SK-N-SH treated with all-trans-retinoic acid at 6 μM for 48 hours (cell line): ENCODE measurements around the gene HIP1.
"Not testable (repeated sequence)": the region's sequence is repeated elsewhere in the genome, so short reads cannot be mapped to it uniquely, and the experiment has no call there.

Source experiments
- ATAC-seq: fragments of 200-7000 bp; cut with Tn5 transposase; 3 replicates; pipeline ENCODE4 v1.9.1; 2020; ENCODE audit warnings: mild to moderate bottlenecking, moderate library complexity
- ARNTL ChIP-seq: fragments of 450-650 bp; formaldehyde crosslinking; IDR thresholded peaks from 2 replicates; pipeline ENCODE4 v1.5.0; 2020; ENCODE audit warnings: low read depth, mild to moderate bottlenecking, moderate library complexity, borderline replicate concordance
- BACH2 ChIP-seq: fragments of 250-450 bp; sonication (Bioruptor Pico); IDR thresholded peaks from 2 replicates; pipeline ENCODE4 v1.9.0; 2021; ENCODE audit warnings: mild to moderate bottlenecking, borderline replicate concordance
- CSDC2 ChIP-seq: fragments of 250-450 bp; sonication (Bioruptor Pico); IDR thresholded peaks from 2 replicates; pipeline ENCODE4 v1.5.0; 2020; ENCODE audit warnings: mild to moderate bottlenecking, moderate library complexity
- GLIS3 ChIP-seq: fragments of 250-450 bp; sonication (Bioruptor Pico); IDR thresholded peaks from 2 replicates; pipeline ENCODE4 v1.5.0; 2020; ENCODE audit warnings: mild to moderate bottlenecking, moderate library complexity
- ISL1 ChIP-seq: fragments of 250-450 bp; sonication (Bioruptor Pico); IDR thresholded peaks from 2 replicates; pipeline ENCODE4 v2.1.2; 2022; ENCODE audit warnings: mild to moderate bottlenecking, moderate library complexity
- OSR1 ChIP-seq: fragments of 250-450 bp; sonication (Bioruptor Pico); IDR thresholded peaks from 2 replicates; pipeline ENCODE4 v1.8.0; 2022; ENCODE audit warnings: moderate library complexity, mild to moderate bottlenecking, inconsistent platforms
- PPARA ChIP-seq: fragments of 250-450 bp; sonication (Bioruptor Pico); IDR thresholded peaks from 2 replicates; pipeline ENCODE4 v1.5.0; 2020; ENCODE audit warnings: mild to moderate bottlenecking, borderline replicate concordance
- TCF4 ChIP-seq: fragments of 250-450 bp; sonication (Bioruptor Pico); IDR thresholded peaks from 2 replicates; pipeline ENCODE4 v1.8.0; 2021; ENCODE audit warnings: mild to moderate bottlenecking, moderate library complexity, borderline replicate concordance
- TOX ChIP-seq: fragments of 250-450 bp; sonication (Bioruptor Pico); IDR thresholded peaks from 2 replicates; pipeline ENCODE4 v1.8.0; 2021; ENCODE audit warnings: mild to moderate bottlenecking, moderate library complexity, borderline replicate concordance
- ZC3H10 ChIP-seq: fragments of 250-450 bp; sonication (Bioruptor Pico); IDR thresholded peaks from 2 replicates; pipeline ENCODE4 v1.5.1; 2021; ENCODE audit warnings: mild to moderate bottlenecking, moderate library complexity
- ZFP3 ChIP-seq: fragments of 250-450 bp; sonication (Bioruptor Pico); IDR thresholded peaks from 2 replicates; pipeline ENCODE4 v1.5.0; 2020; ENCODE audit warnings: mild to moderate bottlenecking, moderate library complexity
- ZFP30 ChIP-seq: fragments of 450-650 bp; formaldehyde crosslinking; IDR thresholded peaks from 2 replicates; pipeline ENCODE4 v1.5.0; 2022; ENCODE audit warnings: mild to moderate bottlenecking, moderate library complexity
- ZNF565 ChIP-seq: fragments of 450-650 bp; formaldehyde crosslinking; conservative IDR thresholded peaks from 2 replicates; pipeline ENCODE4 v1.5.0; 2020; ENCODE audit warnings: low read depth, mild to moderate bottlenecking, moderate library complexity
- ZNF70 ChIP-seq: fragments of 450-650 bp; formaldehyde crosslinking; IDR thresholded peaks from 2 replicates; pipeline ENCODE4 v1.5.0; 2020; ENCODE audit warnings: mild to moderate bottlenecking, moderate library complexity
- ZNF8 ChIP-seq: fragments of 450-650 bp; formaldehyde crosslinking; IDR thresholded peaks from 2 replicates; pipeline ENCODE4 v1.5.0; 2020; ENCODE audit warnings: mild to moderate bottlenecking, moderate library complexity
- TF ChIP-seq, protein P1 (sequence below): fragments of 250-450 bp; sonication (Bioruptor Pico); IDR thresholded peaks from 2 replicates; pipeline ENCODE4 v1.5.1; 2021; ENCODE audit warnings: mild to moderate bottlenecking, moderate library complexity
- TF ChIP-seq, protein P2 (sequence below): fragments of 250-450 bp; sonication (Bioruptor Pico); IDR thresholded peaks from 2 replicates; pipeline ENCODE4 v1.5.0; 2020; ENCODE audit warnings: mild to moderate bottlenecking, moderate library complexity
- TF ChIP-seq, protein P3 (sequence below): fragments of 250-450 bp; sonication (Bioruptor Pico); IDR thresholded peaks from 2 replicates; pipeline ENCODE4 v1.8.0; 2021; ENCODE audit warnings: low read depth, mild to moderate bottlenecking, moderate library complexity, borderline replicate concordance

Gene HIP1

DNA sequence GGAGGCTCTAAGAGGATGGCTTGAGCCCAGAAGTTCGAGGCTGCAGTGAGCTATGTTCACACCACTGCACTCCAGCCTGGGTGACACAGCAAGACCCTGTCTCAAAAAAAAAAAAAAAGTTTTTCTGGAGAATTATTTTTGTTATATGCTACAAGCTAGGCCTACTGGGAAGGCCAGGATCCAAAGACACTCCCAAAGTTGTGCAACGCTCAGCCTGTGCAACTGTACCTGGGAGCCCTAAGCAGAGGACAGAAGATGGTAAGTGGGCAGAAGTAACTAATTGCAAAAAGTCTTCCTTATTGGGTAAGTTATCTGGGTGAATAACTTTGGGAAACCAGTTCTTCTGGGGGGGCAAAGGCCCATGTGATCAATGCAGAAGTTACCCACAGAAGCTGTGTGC lies 17.3 kb downstream of the HIP1 start:
- TF ChIP-seq, protein P1, sequence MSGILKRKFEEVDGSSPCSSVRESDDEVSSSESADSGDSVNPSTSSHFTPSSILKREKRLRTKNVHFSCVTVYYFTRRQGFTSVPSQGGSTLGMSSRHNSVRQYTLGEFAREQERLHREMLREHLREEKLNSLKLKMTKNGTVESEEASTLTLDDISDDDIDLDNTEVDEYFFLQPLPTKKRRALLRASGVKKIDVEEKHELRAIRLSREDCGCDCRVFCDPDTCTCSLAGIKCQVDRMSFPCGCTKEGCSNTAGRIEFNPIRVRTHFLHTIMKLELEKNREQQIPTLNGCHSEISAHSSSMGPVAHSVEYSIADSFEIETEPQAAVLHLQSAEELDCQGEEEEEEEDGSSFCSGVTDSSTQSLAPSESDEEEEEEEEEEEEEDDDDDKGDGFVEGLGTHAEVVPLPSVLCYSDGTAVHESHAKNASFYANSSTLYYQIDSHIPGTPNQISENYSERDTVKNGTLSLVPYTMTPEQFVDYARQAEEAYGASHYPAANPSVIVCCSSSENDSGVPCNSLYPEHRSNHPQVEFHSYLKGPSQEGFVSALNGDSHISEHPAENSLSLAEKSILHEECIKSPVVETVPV, result no peak
- TF ChIP-seq TOX (CRISPR knock-in tag) (no peak), ARNTL (no peak), TCF4 (CRISPR knock-in tag) (no peak), ZNF565 (CRISPR knock-in tag) (no peak), PPARA (CRISPR knock-in tag) (no peak), CSDC2 (CRISPR knock-in tag) (no peak)
- TF ChIP-seq, protein P2, sequence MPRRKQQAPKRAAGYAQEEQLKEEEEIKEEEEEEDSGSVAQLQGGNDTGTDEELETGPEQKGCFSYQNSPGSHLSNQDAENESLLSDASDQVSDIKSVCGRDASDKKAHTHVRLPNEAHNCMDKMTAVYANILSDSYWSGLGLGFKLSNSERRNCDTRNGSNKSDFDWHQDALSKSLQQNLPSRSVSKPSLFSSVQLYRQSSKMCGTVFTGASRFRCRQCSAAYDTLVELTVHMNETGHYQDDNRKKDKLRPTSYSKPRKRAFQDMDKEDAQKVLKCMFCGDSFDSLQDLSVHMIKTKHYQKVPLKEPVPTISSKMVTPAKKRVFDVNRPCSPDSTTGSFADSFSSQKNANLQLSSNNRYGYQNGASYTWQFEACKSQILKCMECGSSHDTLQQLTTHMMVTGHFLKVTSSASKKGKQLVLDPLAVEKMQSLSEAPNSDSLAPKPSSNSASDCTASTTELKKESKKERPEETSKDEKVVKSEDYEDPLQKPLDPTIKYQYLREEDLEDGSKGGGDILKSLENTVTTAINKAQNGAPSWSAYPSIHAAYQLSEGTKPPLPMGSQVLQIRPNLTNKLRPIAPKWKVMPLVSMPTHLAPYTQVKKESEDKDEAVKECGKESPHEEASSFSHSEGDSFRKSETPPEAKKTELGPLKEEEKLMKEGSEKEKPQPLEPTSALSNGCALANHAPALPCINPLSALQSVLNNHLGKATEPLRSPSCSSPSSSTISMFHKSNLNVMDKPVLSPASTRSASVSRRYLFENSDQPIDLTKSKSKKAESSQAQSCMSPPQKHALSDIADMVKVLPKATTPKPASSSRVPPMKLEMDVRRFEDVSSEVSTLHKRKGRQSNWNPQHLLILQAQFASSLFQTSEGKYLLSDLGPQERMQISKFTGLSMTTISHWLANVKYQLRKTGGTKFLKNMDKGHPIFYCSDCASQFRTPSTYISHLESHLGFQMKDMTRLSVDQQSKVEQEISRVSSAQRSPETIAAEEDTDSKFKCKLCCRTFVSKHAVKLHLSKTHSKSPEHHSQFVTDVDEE (CRISPR knock-in tag), result no peak
- ATAC-seq, result no peak

DNA sequence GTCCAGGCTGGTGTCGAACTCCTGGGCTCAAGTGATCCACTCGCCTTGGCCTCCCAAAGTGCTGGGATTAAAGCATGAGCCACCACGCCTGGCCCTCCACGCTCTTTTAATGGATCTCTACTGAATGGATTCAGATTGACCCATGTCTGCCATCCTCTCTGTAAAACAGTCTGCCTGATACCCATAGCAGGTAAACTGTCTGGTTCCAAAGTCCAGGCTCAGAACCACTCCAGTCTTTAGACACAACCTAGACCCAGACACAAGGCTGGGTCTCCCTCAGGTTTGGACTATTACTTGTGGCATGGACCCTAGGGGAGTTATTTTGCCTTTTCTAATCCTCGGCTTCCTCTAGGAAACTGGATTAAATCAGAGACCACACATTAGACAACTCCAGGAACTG lies 19.1 kb downstream of the HIP1 start:
- no peak for ATAC-seq
- no peak for TF ChIP-seq BACH2 (CRISPR knock-in tag)
- TF ChIP-seq ZNF565 (CRISPR knock-in tag), result no peak
- no peak for TF ChIP-seq GLIS3 (CRISPR knock-in tag)
- TF ChIP-seq, protein P3, sequence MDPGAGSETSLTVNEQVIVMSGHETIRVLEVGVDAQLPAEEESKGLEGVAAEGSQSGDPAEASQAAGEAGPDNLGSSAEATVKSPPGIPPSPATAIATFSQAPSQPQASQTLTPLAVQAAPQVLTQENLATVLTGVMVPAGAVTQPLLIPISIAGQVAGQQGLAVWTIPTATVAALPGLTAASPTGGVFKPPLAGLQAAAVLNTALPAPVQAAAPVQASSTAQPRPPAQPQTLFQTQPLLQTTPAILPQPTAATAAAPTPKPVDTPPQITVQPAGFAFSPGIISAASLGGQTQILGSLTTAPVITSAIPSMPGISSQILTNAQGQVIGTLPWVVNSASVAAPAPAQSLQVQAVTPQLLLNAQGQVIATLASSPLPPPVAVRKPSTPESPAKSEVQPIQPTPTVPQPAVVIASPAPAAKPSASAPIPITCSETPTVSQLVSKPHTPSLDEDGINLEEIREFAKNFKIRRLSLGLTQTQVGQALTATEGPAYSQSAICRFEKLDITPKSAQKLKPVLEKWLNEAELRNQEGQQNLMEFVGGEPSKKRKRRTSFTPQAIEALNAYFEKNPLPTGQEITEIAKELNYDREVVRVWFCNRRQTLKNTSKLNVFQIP (CRISPR knock-in tag), result no peak
- TF ChIP-seq ZNF8 (CRISPR knock-in tag), result no peak

DNA sequence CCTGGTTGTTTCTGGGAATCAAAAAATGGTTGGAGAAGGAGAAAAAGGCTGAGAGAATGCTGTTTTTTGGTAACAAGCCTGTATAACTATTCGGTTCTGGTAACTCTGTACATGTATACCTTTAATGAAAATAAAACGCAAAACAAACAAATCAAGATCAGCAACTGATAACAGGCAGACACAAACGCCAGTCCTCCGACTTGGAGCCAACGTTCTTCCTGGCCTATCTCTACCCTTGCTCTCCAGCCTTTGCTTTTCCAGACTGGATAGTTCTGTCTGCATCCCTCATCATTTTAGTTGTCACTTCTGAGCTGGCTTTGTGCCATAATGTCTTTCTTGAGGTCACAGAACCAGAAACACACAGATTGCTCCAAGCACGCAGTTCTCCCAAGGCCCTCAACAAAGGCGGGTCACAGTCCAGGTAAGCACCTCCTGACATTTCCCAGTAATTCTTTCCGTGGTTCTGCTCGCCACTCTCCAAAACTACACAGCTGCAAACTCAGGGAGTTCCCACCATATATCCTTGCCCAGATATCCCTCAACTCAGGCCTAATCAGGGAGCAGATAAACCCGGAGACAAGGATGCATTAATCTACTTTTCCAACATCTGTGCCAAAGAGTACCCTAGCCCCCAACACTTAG lies 20.2 kb downstream of the HIP1 start:
- ATAC-seq, result no peak
- TF ChIP-seq ZNF70 (CRISPR knock-in tag) (0 out of 2 replicates have a peak, but pooled peaks have one; percentile 51), TOX (CRISPR knock-in tag) (no peak)
- TF ChIP-seq, all 23 proteins: peak for 1

DNA sequence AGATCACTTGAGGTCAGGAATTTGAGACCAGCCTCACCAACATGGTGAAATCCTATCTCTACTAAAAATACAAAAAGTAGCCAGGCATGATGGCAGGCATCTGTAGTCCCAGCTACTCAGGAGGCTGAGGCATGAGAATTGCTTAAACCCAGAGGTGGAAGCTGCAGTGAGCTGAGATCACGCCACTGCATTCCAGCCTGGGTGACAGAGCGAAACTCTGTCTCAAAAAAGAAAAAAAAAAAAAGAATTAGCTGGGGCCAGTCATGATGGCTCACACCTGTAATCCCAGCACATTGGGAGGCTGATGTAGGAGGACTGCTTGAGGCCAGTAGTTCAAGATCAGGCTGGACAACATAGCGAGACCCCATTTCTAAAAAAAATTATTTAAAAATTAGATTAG lies 21.0 kb downstream of the HIP1 start:
- ATAC-seq, result not testable (repeated sequence)

DNA sequence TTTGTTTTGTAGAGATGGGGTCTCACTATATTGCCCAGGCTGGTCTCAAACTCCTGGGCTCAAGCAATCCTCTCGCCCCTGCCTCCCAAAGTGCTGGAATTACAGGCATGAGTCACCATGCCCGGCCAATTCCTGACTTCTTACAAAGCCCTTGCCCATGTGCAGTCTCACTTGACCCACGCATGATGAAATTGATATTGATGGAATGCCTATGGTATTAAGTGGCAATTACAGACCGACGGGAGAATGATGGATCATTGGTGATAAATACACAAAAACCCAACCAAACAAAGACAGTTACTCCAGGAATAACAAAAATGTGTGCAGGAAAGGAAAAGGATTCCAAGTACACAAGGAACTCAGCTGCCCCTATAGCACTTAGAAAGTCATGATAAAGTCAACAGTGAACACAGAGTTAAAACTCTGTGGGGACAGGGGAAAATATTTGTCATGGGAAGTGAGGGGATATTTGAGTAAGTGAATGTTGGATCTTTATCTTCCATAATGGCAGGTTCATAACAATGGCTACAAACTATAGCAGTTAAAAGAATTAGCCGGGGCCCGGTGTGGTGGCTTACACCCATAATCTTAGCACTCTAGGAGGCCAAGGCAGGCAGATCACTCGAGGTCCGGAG lies 21.6 kb downstream of the HIP1 start:
- peak; percentile 59; the same call in 2 of the 3 replicates for ATAC-seq
- TF ChIP-seq ISL1 (0 out of 2 replicates have a peak, but pooled peaks have one; percentile 18), ZNF8 (CRISPR knock-in tag) (no peak)
- TF ChIP-seq, all 23 proteins: peak for 1

DNA sequence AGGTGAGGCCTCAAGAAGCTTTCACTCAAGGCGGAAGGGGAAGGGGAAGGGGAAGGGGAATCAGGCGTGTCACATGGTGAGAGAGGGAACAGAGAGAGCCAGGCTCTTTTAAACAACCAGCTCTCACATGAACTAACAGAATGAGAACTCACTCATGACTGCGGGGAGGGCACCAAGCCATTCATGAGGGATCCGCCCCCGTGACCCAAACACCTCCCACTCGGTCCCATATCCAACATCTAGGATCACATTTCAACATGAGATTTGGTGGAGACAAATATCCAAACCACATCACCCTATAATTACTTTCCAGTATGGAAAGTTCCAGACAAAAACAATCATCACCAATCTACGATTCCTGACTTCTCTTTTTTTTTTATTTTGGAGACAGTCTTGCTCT lies 22.9 kb downstream of the HIP1 start:
- ATAC-seq, result no peak
- TF ChIP-seq PPARA (CRISPR knock-in tag) (no peak), ZNF8 (CRISPR knock-in tag) (no peak), ARNTL (no peak), TCF4 (CRISPR knock-in tag) (no peak), ZNF565 (CRISPR knock-in tag) (no peak), ZFP3 (CRISPR knock-in tag) (no peak), TOX (CRISPR knock-in tag) (no peak), ZC3H10 (no peak), ISL1 (no peak), OSR1 (no peak), GLIS3 (CRISPR knock-in tag) (no peak), ZFP30 (CRISPR knock-in tag) (no peak)
- TF ChIP-seq, protein P3 (CRISPR knock-in tag), result no peak
- TF ChIP-seq, protein P2 (CRISPR knock-in tag), result no peak
- TF ChIP-seq, protein P1, result no peak
